Medulla oblongata (tissue), 1 donor: ENCODE measurements around the gene CERKL.

Experiments used
- DNase-seq: peaks from one replicate; pipeline ENCODE4 v3.0.0-alpha.2; 2015; ENCODE audit errors: extremely low spot score

CERKL gene

GRCh38 chr2:181520253-181520652 is 136.7 kb downstream of the CERKL start:
- no peak for DNase-seq

- DNase-seq = no peak
Measured at GRCh38 chr2:181517685-181518301, 139.1 kb downstream of the CERKL start.

- no peak for DNase-seq
Measured at GRCh38 chr2:181516992-181517391, 139.9 kb downstream of the CERKL start.

GRCh38 chr2:181515719-181516118 is 141.2 kb downstream of the CERKL start:
- no peak for DNase-seq

- no peak for DNase-seq
Measured at GRCh38 chr2:181500201-181500600, 156.7 kb downstream of the CERKL start.

- DNase-seq = no peak
Measured at GRCh38 chr2:181499231-181499630, 157.7 kb downstream of the CERKL start.
